Measurements from ENCODE around the gene CYSTM1.

CYSTM1 gene

DNA sequence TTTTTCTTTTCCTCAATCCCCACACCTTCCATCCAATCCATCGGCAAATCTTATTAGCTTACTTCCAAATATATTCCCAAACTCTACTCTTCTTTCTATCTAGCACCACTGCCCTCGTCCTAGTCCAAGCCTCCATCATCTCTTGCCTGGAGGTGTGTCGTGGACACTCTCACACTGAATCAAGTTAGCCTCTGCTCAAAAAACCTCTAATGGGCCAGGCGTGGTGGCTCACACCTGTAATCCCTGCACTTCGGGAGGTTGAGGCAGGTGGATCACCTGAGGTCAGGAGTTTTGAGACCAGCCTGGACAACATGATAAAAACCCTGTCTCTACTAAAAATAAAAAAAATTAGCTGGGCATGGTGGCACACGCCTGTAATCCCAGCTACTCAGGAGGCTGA, 81.7 kb downstream of the CYSTM1 start:
- TF ChIP-seq, protein P1, sequence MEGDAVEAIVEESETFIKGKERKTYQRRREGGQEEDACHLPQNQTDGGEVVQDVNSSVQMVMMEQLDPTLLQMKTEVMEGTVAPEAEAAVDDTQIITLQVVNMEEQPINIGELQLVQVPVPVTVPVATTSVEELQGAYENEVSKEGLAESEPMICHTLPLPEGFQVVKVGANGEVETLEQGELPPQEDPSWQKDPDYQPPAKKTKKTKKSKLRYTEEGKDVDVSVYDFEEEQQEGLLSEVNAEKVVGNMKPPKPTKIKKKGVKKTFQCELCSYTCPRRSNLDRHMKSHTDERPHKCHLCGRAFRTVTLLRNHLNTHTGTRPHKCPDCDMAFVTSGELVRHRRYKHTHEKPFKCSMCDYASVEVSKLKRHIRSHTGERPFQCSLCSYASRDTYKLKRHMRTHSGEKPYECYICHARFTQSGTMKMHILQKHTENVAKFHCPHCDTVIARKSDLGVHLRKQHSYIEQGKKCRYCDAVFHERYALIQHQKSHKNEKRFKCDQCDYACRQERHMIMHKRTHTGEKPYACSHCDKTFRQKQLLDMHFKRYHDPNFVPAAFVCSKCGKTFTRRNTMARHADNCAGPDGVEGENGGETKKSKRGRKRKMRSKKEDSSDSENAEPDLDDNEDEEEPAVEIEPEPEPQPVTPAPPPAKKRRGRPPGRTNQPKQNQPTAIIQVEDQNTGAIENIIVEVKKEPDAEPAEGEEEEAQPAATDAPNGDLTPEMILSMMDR (IDR thresholded peaks at IDR 0.05) = no peak

DNA sequence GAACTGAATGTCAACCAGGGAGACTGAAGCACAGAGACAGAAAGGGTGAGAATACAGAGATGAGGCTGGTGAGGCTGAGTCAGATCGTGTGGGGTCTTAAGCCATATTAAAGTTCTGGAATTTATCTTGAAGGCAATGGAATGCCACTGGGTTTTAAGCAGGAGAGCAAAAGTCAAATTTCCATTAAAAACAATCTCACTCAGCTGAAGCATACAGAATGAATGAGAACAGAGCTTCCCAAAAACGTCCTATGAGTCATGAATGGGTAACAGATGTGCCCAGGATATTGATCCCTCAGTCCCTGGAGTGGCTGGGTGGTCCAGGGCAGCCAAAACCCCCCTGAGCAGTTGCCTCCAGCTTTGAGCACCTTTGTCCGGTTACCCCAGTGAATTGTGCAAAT, 83.0 kb downstream of the CYSTM1 start:
- TF ChIP-seq, protein P1 (IDR thresholded peaks at IDR 0.05) = no peak

DNA sequence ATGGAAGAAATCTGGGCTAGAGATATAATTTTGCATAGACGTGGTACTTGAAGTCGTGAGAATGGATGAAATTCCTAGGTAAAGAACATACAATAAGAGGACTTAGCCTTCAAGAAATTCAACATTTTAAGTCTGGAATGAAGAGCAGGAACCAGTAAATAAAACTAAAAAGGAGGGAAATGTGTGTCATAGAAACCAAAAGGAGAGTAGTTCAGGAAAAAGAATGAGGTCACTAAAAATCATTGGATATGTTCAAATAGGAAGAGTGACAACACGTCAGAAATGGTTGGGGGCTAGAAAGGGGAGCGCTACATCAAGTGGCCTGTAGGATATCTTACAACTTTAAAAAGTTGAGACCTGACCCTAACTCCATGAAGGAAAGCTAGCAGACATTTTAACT, 83.9 kb downstream of the CYSTM1 start:
- TF ChIP-seq, protein P1 (IDR thresholded peaks at IDR 0.05) = no peak

DNA sequence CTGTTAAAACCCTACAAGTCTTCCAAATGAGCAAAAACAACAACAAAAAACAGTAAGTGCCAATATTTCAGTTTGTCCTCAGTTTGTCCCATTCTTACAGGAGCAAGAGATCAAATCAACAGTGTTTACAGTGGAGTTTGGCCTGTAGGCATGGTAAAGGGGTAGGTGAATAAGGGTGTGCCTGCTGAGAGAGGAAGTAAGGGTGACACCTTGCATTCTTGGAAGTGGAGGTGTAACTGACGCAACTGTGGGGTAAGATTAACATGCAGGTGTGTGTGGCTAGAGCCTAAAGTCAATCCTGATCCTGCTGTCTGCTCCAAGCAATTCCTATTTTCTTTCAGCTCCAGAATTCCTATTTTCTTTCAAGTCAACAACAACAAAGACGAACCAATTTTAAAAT, 84.5 kb downstream of the CYSTM1 start:
- TF ChIP-seq, protein P1 (IDR thresholded peaks at IDR 0.05) = no peak

DNA sequence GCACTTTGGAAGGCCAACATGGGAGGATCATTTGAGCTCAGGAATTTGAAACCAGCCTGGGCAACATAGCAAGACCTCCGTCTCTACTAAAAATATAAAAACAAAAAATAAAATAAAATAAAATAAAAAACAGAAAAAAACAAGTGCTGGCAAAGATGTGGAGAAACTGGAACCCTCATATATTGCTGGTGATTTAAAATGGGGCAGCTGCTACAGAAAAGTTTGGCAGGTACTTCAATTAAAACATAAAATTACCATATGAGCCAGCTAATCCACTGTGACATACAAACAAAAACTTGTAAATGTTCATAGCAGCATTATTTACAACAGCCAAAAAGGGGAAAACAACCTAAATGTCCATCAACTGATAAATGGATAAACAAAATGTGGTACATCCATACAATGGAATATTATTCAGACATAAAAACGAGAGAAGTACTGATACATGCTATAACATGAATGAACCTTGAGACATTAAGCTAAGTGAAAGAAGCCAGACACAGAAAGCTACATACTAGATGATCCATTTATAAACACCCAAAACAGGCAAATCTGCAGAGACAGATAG, 85.2 kb downstream of the CYSTM1 start:
- TF ChIP-seq, protein P1 (IDR thresholded peaks at IDR 0.05) = no peak

DNA sequence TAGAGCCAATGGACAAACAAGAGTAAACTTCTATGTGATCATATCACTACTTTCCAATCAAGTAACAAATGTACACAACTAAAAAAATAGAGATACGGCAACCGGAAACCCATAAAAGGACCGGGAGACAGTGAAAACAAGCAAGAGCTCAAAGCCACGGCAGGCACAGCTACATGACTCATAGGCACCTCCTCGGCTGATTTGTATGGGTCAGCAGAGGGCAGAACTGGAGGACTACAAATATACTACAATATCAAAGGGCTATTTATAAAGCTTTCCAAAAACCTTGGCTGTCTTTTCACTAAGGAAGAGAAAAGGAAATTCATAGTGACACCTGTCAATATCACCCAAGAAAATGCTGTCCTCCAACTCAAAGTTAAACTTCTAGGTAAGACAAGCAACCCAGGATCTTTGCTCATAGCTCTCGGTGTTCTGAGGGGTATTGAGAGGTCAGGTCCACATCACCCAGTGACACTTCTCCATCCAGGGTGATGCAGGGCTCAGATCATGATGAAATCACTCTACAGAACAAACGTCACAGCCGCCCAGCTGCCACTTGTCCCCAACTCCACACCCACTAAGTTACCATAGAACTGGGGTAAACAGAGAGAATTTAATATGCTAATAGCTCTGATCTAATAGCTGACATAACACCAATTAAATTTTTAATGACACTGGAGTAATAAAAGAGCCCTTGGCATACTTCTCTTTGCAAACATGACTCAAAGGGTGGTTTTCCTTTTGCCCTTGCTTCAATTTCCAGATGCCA, 86.6 kb downstream of the CYSTM1 start:
- TF ChIP-seq, protein P1 (IDR thresholded peaks at IDR 0.05) = peak; percentile 28; the same call in 1 of the 2 replicates

DNA sequence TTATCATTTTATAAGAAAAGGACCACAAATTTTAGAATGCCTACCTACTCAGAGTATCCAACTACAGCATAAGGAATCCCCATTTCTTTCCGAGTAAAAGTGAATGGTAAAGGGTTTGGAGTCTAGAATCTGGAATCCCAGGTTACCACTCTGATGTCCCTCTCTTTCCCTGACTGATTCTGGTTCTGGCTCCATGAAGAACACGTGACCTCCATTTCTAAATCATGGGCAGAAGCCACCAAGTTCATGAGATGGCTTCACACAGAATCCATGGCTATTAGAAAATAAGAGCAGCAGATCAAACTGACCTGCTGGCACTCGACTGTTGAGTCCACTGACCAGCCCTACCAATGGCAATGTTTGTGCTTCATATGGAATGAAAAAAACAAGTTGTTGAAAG, 87.2 kb downstream of the CYSTM1 start:
- TF ChIP-seq, protein P1 (IDR thresholded peaks at IDR 0.05) = no peak

Measured in LNCAP (cell line).